Calu3 (cell line): ENCODE results near the gene HOXB4. TPM values are rescaled to one million over a fixed set of nuclear protein-coding genes. Genes with fewer than 3 reads are reported as not detected.

Experiments
- BruUV-seq: library from RNA; stranded (reverse); fragments of 400-500 nt; replicated peaks from 2 replicates; lab custom pipeline; 2021; lab: Mats Ljungman, UMichigan
- CTCF ChIA-PET: fragments of 300-600 bp; sonication (Branson Sonifier 250); formaldehyde crosslinking; loops from one replicate; lab custom pipeline; 2022; ENCODE audit warnings: antibody characterized with exemption; lab: Charles Lee
- DNase-seq: peaks from one replicate; pipeline ENCODE4 v3.0.0; 2022
- H3K27ac Mint-ChIP-seq: one replicate; pipeline ENCODE4 v1.8.0; 2022; ENCODE audit warnings: mixed read lengths; ENCODE audit not compliant: unreplicated experiment
- H3K27me3 Mint-ChIP-seq: one replicate; pipeline ENCODE4 v1.8.0; 2022; ENCODE audit warnings: mixed read lengths; ENCODE audit not compliant: unreplicated experiment
- H3K36me3 Mint-ChIP-seq: one replicate; pipeline ENCODE4 v1.8.0; 2022; ENCODE audit warnings: mild to moderate bottlenecking, moderate library complexity, mixed read lengths; ENCODE audit not compliant: insufficient read depth, unreplicated experiment
- H3K4me1 Mint-ChIP-seq: one replicate; pipeline ENCODE4 v1.8.0; 2022; ENCODE audit warnings: mild to moderate bottlenecking, low read depth, mixed read lengths; ENCODE audit not compliant: unreplicated experiment
- H3K4me3 Mint-ChIP-seq: one replicate; pipeline ENCODE4 v1.8.0; 2022; ENCODE audit warnings: mild to moderate bottlenecking, low read depth, moderate library complexity, mixed read lengths; ENCODE audit not compliant: unreplicated experiment
- H3K9me3 Mint-ChIP-seq: one replicate; pipeline ENCODE4 v1.8.0; 2022; ENCODE audit warnings: low read depth, mixed read lengths; ENCODE audit not compliant: unreplicated experiment
- intact Hi-C: fragments of 100-400 bp; cut with micrococcal nuclease; formaldehyde crosslinking; loops from one replicate; pipeline ENCODE4 v1.10.0; 2022; ENCODE audit not compliant: unreplicated experiment
- total RNA-seq: library from RNA; stranded (reverse); gene quantifications from 2 replicates; pipeline ENCODE4 v1.2.3, GENCODE V29; 2022
- TF ChIP-seq, protein P1 (sequence below): fragments of 200-600 bp; IDR thresholded peaks from one replicate; pipeline ENCODE4 v1.8.0; 2022; ENCODE audit warnings: antibody characterized with exemption; ENCODE audit not compliant: unreplicated experiment

HOXB4 gene
- total RNA-seq, 1 experiment from 2014 or later: 28.0 TPM

DNA sequence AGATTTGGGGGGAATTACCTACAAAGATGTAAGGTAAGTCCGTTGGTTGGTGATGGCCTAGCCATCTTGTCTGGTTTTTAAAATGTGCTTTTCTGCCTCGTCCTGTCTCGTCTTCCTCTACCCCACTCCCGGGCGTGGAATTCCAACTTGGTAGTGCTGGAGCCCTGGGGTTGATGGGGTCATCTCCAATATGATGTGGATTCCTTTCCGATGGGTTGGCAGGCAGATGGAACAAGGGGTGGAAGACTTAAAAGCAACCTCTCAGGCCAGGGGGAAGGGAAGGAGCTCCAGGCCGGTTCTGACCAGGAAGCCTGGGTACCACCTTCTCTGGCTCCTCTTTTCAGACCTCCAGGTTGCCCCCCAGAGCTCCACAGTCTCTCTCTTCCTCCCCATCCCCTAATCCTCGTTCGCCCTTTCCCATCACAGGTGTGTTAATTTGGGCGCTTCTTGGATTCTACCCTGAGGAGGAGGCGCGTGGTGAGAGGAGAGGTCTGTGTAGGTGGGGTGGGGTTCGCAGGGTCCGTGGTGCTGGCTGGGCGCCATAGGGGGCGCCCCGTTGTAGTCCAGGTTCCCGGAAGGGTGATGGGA, 28.1 kb downstream of the HOXB4 start:
- TF ChIP-seq, protein P1, sequence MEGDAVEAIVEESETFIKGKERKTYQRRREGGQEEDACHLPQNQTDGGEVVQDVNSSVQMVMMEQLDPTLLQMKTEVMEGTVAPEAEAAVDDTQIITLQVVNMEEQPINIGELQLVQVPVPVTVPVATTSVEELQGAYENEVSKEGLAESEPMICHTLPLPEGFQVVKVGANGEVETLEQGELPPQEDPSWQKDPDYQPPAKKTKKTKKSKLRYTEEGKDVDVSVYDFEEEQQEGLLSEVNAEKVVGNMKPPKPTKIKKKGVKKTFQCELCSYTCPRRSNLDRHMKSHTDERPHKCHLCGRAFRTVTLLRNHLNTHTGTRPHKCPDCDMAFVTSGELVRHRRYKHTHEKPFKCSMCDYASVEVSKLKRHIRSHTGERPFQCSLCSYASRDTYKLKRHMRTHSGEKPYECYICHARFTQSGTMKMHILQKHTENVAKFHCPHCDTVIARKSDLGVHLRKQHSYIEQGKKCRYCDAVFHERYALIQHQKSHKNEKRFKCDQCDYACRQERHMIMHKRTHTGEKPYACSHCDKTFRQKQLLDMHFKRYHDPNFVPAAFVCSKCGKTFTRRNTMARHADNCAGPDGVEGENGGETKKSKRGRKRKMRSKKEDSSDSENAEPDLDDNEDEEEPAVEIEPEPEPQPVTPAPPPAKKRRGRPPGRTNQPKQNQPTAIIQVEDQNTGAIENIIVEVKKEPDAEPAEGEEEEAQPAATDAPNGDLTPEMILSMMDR: no peak
- Mint-ChIP-seq H3K27ac (peak overlapping the region; percentile 58), H3K36me3 (peaks cover 87% of the 10 kb centered on the region), H3K4me1 (peaks cover 30% of the 10 kb centered on the region), H3K27me3 (peaks cover 8% of the 10 kb centered on the region), H3K9me3 (no peaks in the 10 kb centered on the region), H3K4me3 (peak overlapping the region; percentile 16)
- CTCF ChIA-PET: no interaction called here
- intact Hi-C loops: no loop called here
- DNase-seq: peak; percentile 38
- no TSS peak for BruUV-seq

DNA sequence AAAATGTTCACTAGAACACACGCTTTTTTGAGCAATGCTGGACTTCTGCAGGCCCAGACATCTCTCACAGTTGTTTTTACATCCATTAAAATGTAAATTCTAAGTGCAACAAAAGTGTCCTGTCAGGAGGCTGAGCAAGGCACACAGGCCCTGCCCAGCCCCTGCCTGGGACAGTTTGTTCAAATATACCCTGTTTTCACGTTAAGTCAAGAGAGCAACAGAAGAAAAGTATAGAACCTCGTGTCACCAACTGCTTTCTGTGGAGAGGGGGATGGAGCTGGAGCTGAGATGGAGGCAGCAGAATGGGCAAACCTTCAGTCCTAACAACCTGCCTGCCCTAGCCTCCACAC, 28.9 kb downstream of the HOXB4 start:
- BruUV-seq: no TSS peak
- peak overlapping the region; percentile 58 for H3K27ac Mint-ChIP-seq
- CTCF ChIA-PET: no interaction called here
- TF ChIP-seq, protein P1: no peak
- H3K36me3 Mint-ChIP-seq: peaks cover 87% of the 10 kb centered on the region
- H3K4me3 Mint-ChIP-seq: no peak overlapping the region
- DNase-seq: no peak
- H3K9me3 Mint-ChIP-seq: no peaks in the 10 kb centered on the region
- peaks cover 15% of the 10 kb centered on the region for H3K27me3 Mint-ChIP-seq
- intact Hi-C loops: no loop called here
- peaks cover 25% of the 10 kb centered on the region for H3K4me1 Mint-ChIP-seq

DNA sequence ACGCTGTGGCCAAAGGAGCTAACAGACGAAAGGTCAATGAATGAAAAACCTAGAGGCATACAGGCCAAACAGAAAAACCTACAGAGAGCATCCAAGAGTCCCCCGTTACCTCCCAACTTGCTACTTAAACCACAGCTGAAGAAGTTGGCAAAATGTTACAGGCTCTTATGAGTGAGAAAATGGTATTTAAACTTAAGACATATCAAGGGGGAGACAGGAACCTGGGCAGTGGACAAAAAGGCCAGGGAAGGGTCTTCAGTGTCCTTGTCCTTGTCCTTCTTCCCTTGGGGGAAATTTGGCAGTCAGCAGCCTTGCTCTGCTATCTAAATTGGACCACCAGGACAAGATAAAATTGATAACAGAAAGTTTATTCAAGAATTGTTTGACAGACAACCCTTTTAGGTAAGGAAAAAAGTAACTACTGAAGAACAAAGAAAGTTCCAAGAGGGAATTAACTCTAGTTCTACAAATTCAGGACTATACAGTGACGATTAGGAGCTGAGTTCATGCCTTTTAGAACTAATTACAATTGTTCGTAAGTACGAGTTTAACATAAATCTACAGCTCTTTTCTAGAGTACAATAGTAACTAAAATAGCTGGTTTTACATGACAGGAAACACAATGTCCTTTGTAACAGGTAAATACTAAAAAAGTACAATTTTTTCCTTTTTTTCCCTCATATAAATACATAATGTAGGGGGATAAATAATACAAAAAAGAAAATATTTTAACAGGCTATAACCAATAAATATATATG, 29.4 kb downstream of the HOXB4 start:
- peaks cover 25% of the 10 kb centered on the region for H3K4me1 Mint-ChIP-seq
- intact Hi-C loops: no loop called here
- no peak for DNase-seq
- peaks cover 87% of the 10 kb centered on the region for H3K36me3 Mint-ChIP-seq
- H3K4me3 Mint-ChIP-seq: peak overlapping the region; percentile 68
- TF ChIP-seq, protein P1: no peak
- no TSS peak for BruUV-seq
- peak overlapping the region; percentile 58 for H3K27ac Mint-ChIP-seq
- CTCF ChIA-PET: interaction anchor here (1.1 kb wide), 1 partner anchor 333 kb away, joined by 3 read pairs; no protein-coding TSS in a partner anchor
- peaks cover 21% of the 10 kb centered on the region for H3K27me3 Mint-ChIP-seq
- H3K9me3 Mint-ChIP-seq: no peaks in the 10 kb centered on the region

DNA sequence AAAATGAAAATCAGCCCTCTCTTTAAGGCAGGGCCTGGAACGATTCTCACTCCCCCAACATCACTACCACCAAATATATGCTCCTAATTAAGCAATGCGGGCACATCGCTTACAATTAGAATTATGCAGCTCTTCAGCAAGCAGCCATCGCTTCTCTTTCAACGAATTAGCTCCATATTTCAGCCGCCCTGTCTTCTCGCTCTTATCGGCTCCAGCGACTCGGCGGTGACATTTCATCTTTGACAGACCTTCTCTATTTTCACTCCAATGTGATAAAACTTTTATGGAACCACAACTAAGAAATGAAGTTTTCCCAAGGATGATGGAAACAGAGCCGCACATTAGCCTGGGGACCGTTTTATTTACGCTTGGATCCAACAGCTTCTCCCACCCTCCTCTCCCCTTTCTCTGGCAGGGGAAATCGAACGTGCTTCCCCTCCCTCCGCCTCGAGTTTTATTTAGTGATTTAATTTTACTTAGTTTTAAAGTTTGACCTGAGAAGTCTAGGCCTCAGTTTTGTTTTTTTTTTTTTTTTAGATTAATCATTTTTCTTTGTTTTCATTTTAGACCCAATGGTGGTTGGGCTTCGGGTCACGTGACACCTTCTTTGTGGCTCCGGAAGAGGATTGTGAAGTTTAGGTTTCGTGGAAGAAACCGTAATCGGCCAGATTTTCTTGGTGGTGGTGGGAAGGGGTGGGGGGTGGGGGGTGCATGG, 30.2 kb downstream of the HOXB4 start:
- no peaks in the 10 kb centered on the region for H3K9me3 Mint-ChIP-seq
- peak overlapping the region; percentile 68 for H3K4me3 Mint-ChIP-seq
- H3K27me3 Mint-ChIP-seq: peaks cover 28% of the 10 kb centered on the region
- peaks cover 24% of the 10 kb centered on the region for H3K4me1 Mint-ChIP-seq
- H3K36me3 Mint-ChIP-seq: peaks cover 87% of the 10 kb centered on the region
- intact Hi-C loops: no loop called here
- no TSS peak for BruUV-seq
- TF ChIP-seq, protein P1: no peak
- DNase-seq: peak; percentile 38
- CTCF ChIA-PET: interaction anchor here (0.6 to 1.9 kb wide), 7 partner anchors 20 to 332 kb away, joined by 3 to 7 read pairs (median 4); no protein-coding TSS in a partner anchor
- H3K27ac Mint-ChIP-seq: peak overlapping the region; percentile 37
